H1 (cell line): ENCODE results near the gene EFCAB6. TPM values are rescaled to one million over a fixed set of nuclear protein-coding genes. Genes with fewer than 3 reads are reported as not detected.

ENCODE experiments used
- CTCF ChIA-PET: fragments of 300-600 bp; sonication (Branson Sonifier 250); formaldehyde crosslinking; loops from one replicate; lab custom pipeline; 2021; ENCODE audit not compliant: partially characterized antibody; lab: Charles Lee
- POLR2A ChIA-PET: fragments of 300-600 bp; sonication (Branson Sonifier 250); formaldehyde crosslinking; loops from one replicate; lab custom pipeline; 2021; ENCODE audit warnings: inconsistent platforms; ENCODE audit not compliant: partially characterized antibody; lab: Charles Lee
- DNase-seq, 2 experiments: peaks; one replicate each; pipeline versions ENCODE4 v3.0.0 to v3.0.0-alpha.2; 2010 to 2022; ENCODE audit warnings: low spot score in 2 of 2, low read depth in 1 of 2, mixed read lengths in 1 of 2
- FAIRE-seq: peaks from 2 replicates; lab custom pipeline; 2011; peaks lifted over from hg19 to GRCh38; lab: Jason Lieb, UNC
- H2AFZ ChIP-seq: 2 replicates; pipeline ENCODE4 v1.8.1; 2012; ENCODE audit warnings: low read length, inconsistent platforms
- H2AK5ac ChIP-seq: 2 replicates; pipeline ENCODE4 v1.6.1; 2013; ENCODE audit warnings: low read depth, low read length
- H2BK120ac ChIP-seq: replicated peaks from 2 replicates; pipeline ENCODE3; 2013; ENCODE audit warnings: low read depth, low read length, inconsistent platforms
- H2BK12ac ChIP-seq: 2 replicates; pipeline ENCODE4 v1.6.1; 2013; ENCODE audit warnings: low read depth, low read length
- H2BK15ac ChIP-seq: 2 replicates; pipeline ENCODE4 v1.6.1; 2013; ENCODE audit warnings: low read length
- H2BK20ac ChIP-seq: 2 replicates; pipeline ENCODE4 v1.6.1; 2013; ENCODE audit warnings: low read length
- H2BK5ac ChIP-seq: 2 replicates; pipeline ENCODE4 v1.6.1; 2013; ENCODE audit warnings: low read depth, low read length
- H3K14ac ChIP-seq: 2 replicates; pipeline ENCODE4 v1.6.1; 2013; ENCODE audit warnings: inconsistent platforms; ENCODE audit not compliant: insufficient read length
- H3K18ac ChIP-seq: 2 replicates; pipeline ENCODE4 v1.6.1; 2013; ENCODE audit warnings: low read length; ENCODE audit errors: extremely low read depth
- H3K23ac ChIP-seq: 2 replicates; pipeline ENCODE4 v1.6.1; 2013; ENCODE audit warnings: inconsistent platforms; ENCODE audit not compliant: insufficient read length
- H3K23me2 ChIP-seq: 2 replicates; pipeline ENCODE4 v1.6.1; 2013; ENCODE audit warnings: low read depth, low read length
- H3K27ac ChIP-seq: 2 replicates; pipeline ENCODE4 v1.6.1; 2011; ENCODE audit warnings: low read depth, low read length, inconsistent platforms
- H3K27me3 ChIP-seq, 4 experiments: replicated peaks in 1 of 4; 1 replicate in 1 of 4; 2 replicates in 3 of 4; pipeline versions ENCODE4 v1.6.1 to v1.8.1; 2011 to 2013; ENCODE audit warnings: low read length in 3 of 4, mild to moderate bottlenecking in 3 of 4, inconsistent platforms in 2 of 4, mixed read lengths in 2 of 4, moderate library complexity in 1 of 4; ENCODE audit not compliant: control insufficient read depth in 3 of 4, insufficient read depth in 3 of 4; ENCODE audit errors: extremely low read depth in 1 of 4
- H3K36me3 ChIP-seq, 4 experiments: 2 replicates each; pipeline versions ENCODE4 v1.6.1 to v1.8.1; 2011 to 2013; ENCODE audit warnings: mild to moderate bottlenecking in 4 of 4, low read length in 3 of 4, moderate library complexity in 2 of 4, control low read depth in 1 of 4, inconsistent platforms in 1 of 4; ENCODE audit not compliant: insufficient read depth in 4 of 4, control insufficient read depth in 2 of 4
- H3K4ac ChIP-seq: replicated peaks from 2 replicates; pipeline ENCODE3; 2013; ENCODE audit warnings: low read length, low read depth, mixed read lengths, inconsistent platforms; ENCODE audit not compliant: insufficient read length
- H3K4me1 ChIP-seq, 4 experiments: replicated peaks in 1 of 4; 1 replicate in 1 of 4; 2 replicates in 3 of 4; pipeline versions ENCODE4 v1.6.1 to v1.8.1; 2011 to 2013; ENCODE audit warnings: low read length in 3 of 4, inconsistent platforms in 2 of 4, mixed read lengths in 1 of 4; ENCODE audit not compliant: insufficient read depth in 4 of 4, control insufficient read depth in 3 of 4
- H3K4me2 ChIP-seq, 2 experiments: 2 replicates each; pipeline versions ENCODE4 v1.6.1 to v1.8.1; 2011 to 2013; ENCODE audit warnings: low read depth in 2 of 2, low read length in 2 of 2, control low read depth in 1 of 2, inconsistent platforms in 1 of 2, mild to moderate bottlenecking in 1 of 2; ENCODE audit not compliant: insufficient read depth in 1 of 2
- H3K4me3 ChIP-seq, 4 experiments: fragments of 200-600, 300-600 bp in 1 of 4; sonication (generic), shearing (Covaris generic), sonication (Bioruptor Twin) in 1 of 4; 2 replicates each; pipeline versions ENCODE4 v1.5.1 to v1.8.1; 2011 to 2016; ENCODE audit warnings: low read length in 4 of 4, low read depth in 3 of 4, control low read depth in 2 of 4, inconsistent platforms in 2 of 4, mild to moderate bottlenecking in 2 of 4, mixed read lengths in 1 of 4, moderate library complexity in 1 of 4; ENCODE audit not compliant: insufficient read depth in 2 of 4; ENCODE audit errors: extremely low read depth in 1 of 4
- H3K56ac ChIP-seq: replicated peaks from 2 replicates; pipeline ENCODE3; 2013; ENCODE audit warnings: low read depth, mild to moderate bottlenecking, mixed read lengths, low read length, inconsistent platforms; ENCODE audit not compliant: insufficient read length
- H3K79me1 ChIP-seq: 2 replicates; pipeline ENCODE4 v1.6.1; 2013; ENCODE audit warnings: low read depth, low read length, control low read depth
- H3K79me2 ChIP-seq, 2 experiments: 2 replicates each; pipeline versions ENCODE4 v1.6.1 to v1.8.1; 2012 to 2013; ENCODE audit warnings: low read length in 2 of 2, mild to moderate bottlenecking in 2 of 2, inconsistent platforms in 1 of 2; ENCODE audit not compliant: insufficient read depth in 2 of 2, control insufficient read depth in 1 of 2
- H3K9ac ChIP-seq, 4 experiments: replicated peaks in 1 of 4; 1 replicate in 1 of 4; 2 replicates in 3 of 4; pipeline versions ENCODE4 v1.6.1 to v1.8.1; 2011 to 2013; ENCODE audit warnings: low read depth in 3 of 4, low read length in 3 of 4, control low read depth in 2 of 4, mild to moderate bottlenecking in 2 of 4, moderate library complexity in 2 of 4, inconsistent platforms in 1 of 4; ENCODE audit errors: extremely low read depth in 1 of 4
- H3K9me3 ChIP-seq, 2 experiments: 2 replicates each; pipeline versions ENCODE4 v1.6.1 to v1.8.1; 2012 to 2013; ENCODE audit warnings: mild to moderate bottlenecking in 2 of 2, moderate library complexity in 2 of 2, control low read depth in 1 of 2, inconsistent platforms in 1 of 2, low read depth in 1 of 2, low read length in 1 of 2, mixed read lengths in 1 of 2; ENCODE audit not compliant: insufficient read depth in 2 of 2
- H4K20me1 ChIP-seq, 2 experiments: replicated peaks in 1 of 2; 2 replicates each; pipeline versions ENCODE3 to v1.8.1; 2011 to 2013; ENCODE audit warnings: inconsistent platforms in 2 of 2, low read length in 2 of 2, mild to moderate bottlenecking in 1 of 2; ENCODE audit not compliant: insufficient read depth in 2 of 2, control insufficient read depth in 1 of 2
- H4K5ac ChIP-seq: 2 replicates; pipeline ENCODE4 v1.6.1; 2013; ENCODE audit warnings: low read length, low read depth, mixed read lengths, inconsistent platforms; ENCODE audit not compliant: insufficient read length
- H4K8ac ChIP-seq: 2 replicates; pipeline ENCODE4 v1.8.0; 2013; ENCODE audit warnings: mild to moderate bottlenecking, moderate library complexity, low read length, inconsistent platforms; ENCODE audit not compliant: insufficient read depth; ENCODE audit errors: extremely low read depth
- H4K91ac ChIP-seq: replicated peaks from 2 replicates; pipeline ENCODE3; 2013; ENCODE audit warnings: low read length, mixed read lengths, inconsistent platforms; ENCODE audit not compliant: insufficient read length
- CBX5 ChIP-seq: fragments of 300-800, 300-1000 bp; sonication (generic); IDR thresholded peaks from 2 replicates; pipeline ENCODE4 v1.7.1; 2016; ENCODE audit warnings: antibody characterized with exemption, low read length, low read depth
- EGR1 ChIP-seq: IDR thresholded peaks from 2 replicates; pipeline ENCODE4 v1.6.1; 2011; ENCODE audit warnings: low read depth, low read length, borderline replicate concordance
- GTF2F1 ChIP-seq: IDR thresholded peaks from 2 replicates; pipeline ENCODE4 v1.6.1; 2012; ENCODE audit warnings: low read depth, low read length, improper control_type of control experiment, borderline replicate concordance
- JUN ChIP-seq: IDR thresholded peaks from 2 replicates; pipeline ENCODE4 v1.6.1; 2011; ENCODE audit warnings: low read depth, mild to moderate bottlenecking, improper control_type of control experiment, low read length
- KDM4A ChIP-seq: IDR thresholded peaks from one replicate; pipeline ENCODE4 v1.7.1; 2012; ENCODE audit warnings: low read depth, mild to moderate bottlenecking, moderate library complexity, low read length, inconsistent platforms; ENCODE audit not compliant: severe bottlenecking
- NANOG ChIP-seq: IDR thresholded peaks from 2 replicates; pipeline ENCODE4 v1.6.1; 2011; ENCODE audit warnings: low read length, low read depth, mild to moderate bottlenecking, inconsistent platforms; ENCODE audit not compliant: insufficient read depth, poor library complexity, severe bottlenecking
- RAD21 ChIP-seq, 2 experiments: IDR thresholded peaks in 1 of 2; conservative IDR thresholded peaks in 1 of 2; 2 replicates each; pipeline ENCODE4 v1.6.1; 2011; ENCODE audit warnings: low read depth in 2 of 2, low read length in 2 of 2, improper control_type of control experiment in 1 of 2, inconsistent platforms in 1 of 2, mild to moderate bottlenecking in 1 of 2, moderate library complexity in 1 of 2
- RFX5 ChIP-seq: IDR thresholded peaks from 2 replicates; pipeline ENCODE4 v1.6.1; 2011; ENCODE audit warnings: low read depth, low read length, improper control_type of control experiment, borderline replicate concordance
- RNF2 ChIP-seq: fragments of 200-900, 300-1000 bp; sonication (generic); IDR thresholded peaks from 2 replicates; pipeline ENCODE4 v1.7.1; 2016; ENCODE audit warnings: borderline replicate concordance, low read depth, mild to moderate bottlenecking, antibody characterized with exemption, low read length; ENCODE audit not compliant: poor library complexity, severe bottlenecking; ENCODE audit errors: missing control alignments
- SIX5 ChIP-seq: IDR thresholded peaks from 2 replicates; pipeline ENCODE4 v1.6.1; 2011; ENCODE audit warnings: mild to moderate bottlenecking, low read depth, low read length
- SP1 ChIP-seq: IDR thresholded peaks from 2 replicates; pipeline ENCODE4 v1.6.1; 2011; ENCODE audit warnings: low read depth, low read length
- TBP ChIP-seq: IDR thresholded peaks from 2 replicates; pipeline ENCODE4 v1.6.1; 2011; ENCODE audit warnings: low read depth, low read length, improper control_type of control experiment
- TCF12 ChIP-seq: IDR thresholded peaks from 2 replicates; pipeline ENCODE4 v1.6.1; 2011; ENCODE audit warnings: low read depth, mild to moderate bottlenecking, low read length
- WGBS, 2 experiments: shearing (Covaris generic) in 1 of 2; methylation state at CpG; one replicate each; pipeline versions ENCODE4 v1.1.6 to v1.1.7; 2013 to 2015; ENCODE audit warnings: low lambda C conversion rate in 2 of 2, mixed read lengths in 2 of 2, inconsistent platforms in 1 of 2, low coverage in 1 of 2, missing lambda C conversion rate in 1 of 2; ENCODE audit not compliant: insufficient replicate concordance in 2 of 2, insufficient coverage in 1 of 2, insufficient read length in 1 of 2; ENCODE audit errors: extremely low coverage in 1 of 2, missing lambda C conversion rate in 1 of 2; 5-methylcytosine and 5-hydroxymethylcytosine counted together
- polyA plus RNA-seq, 7 experiments: library from polyadenylated mRNA; depleted of rRNA in 3 of 7; stranded (reverse) in 5 of 7; unstranded in 2 of 7; fragments of >200 nt in 5 of 7; fragments of 200-250 nt in 2 of 7; gene quantifications; 1 replicate in 5 of 7; 2 replicates in 1 of 7; 4 replicates in 1 of 7; pipeline versions ENCODE4 v1.2.1 to v1.2.3, GENCODE V29; 2011 to 2013; ENCODE audit warnings: missing spikeins in 2 of 7, mixed read lengths in 2 of 7
- total RNA-seq: library from RNA; stranded (reverse); fragmentation: NEBNext Ultra II Directional; extraction: Animal tissue kit (Norgen Biotek cat#: 25700); gene quantifications from 2 replicates; pipeline ENCODE4 v1.2.1, GENCODE V29; 2021

The EFCAB6 gene
- total and polyA plus RNA-seq, 2 of the 8 experiments (the other 6 are each of a cell fraction or from before 2014, with no cell fraction given) = 0.32 to 1.7 TPM

GRCh38 chr22:43855431-43855830 is 43.3 kb upstream of the EFCAB6 start:
- 95% methylated on average over 4 of the region's 4 CpGs; no CpG with 5 or more reads in 1 of the 2 experiments for WGBS, 2 experiments
- no peaks in the 10 kb centered on the region; a peak in 1 of 8 replicates for H3K36me3 ChIP-seq
- H3K9ac ChIP-seq = no peak overlapping the region
- no peak overlapping the region for H4K5ac ChIP-seq
- H3K4me1 ChIP-seq = peaks cover 0 to 10% (median 7%) of the 10 kb centered on the region in 4 experiments
- no peak overlapping the region for H2AFZ ChIP-seq
- no peak overlapping the region for H3K14ac ChIP-seq
- H2BK12ac ChIP-seq = no peak overlapping the region
- DNase-seq (no peak), FAIRE-seq (no peak)
- H4K20me1 ChIP-seq = peaks cover 4 to 11% of the 10 kb centered on the region in 2 experiments
- peaks cover 4% of the 10 kb centered on the region; the same call in 1 of the 2 replicates for H3K23me2 ChIP-seq
- no peak overlapping the region for H3K4me2 ChIP-seq
- H4K91ac ChIP-seq = no peak overlapping the region
- ChIA-PET POLR2A (interaction anchor here (0.8 kb wide), 1 partner anchor 10 kb away, joined by 3 read pairs; no protein-coding TSS in a partner anchor), CTCF (interaction anchor here (1.1 to 1.4 kb wide), 4 partner anchors 10 to 29 kb away, joined by 3 to 10 read pairs (median 4); no protein-coding TSS in a partner anchor)
- H3K4me3 ChIP-seq = no peak overlapping the region
- H3K18ac ChIP-seq = no peak overlapping the region
- H3K56ac ChIP-seq = no peak overlapping the region
- no peak overlapping the region for H3K4ac ChIP-seq
- no peak overlapping the region for H2AK5ac ChIP-seq
- H2BK5ac ChIP-seq = no peak overlapping the region
- H2BK15ac ChIP-seq = no peak overlapping the region
- no peak overlapping the region for H3K27ac ChIP-seq
- H3K79me2 ChIP-seq = peaks cover 0 to 83% of the 10 kb centered on the region in 2 experiments; a peak in 2 of 4 replicates
- no peak overlapping the region for H2BK20ac ChIP-seq
- no peaks in the 10 kb centered on the region for H3K27me3 ChIP-seq
- no peak overlapping the region for H2BK120ac ChIP-seq
- peaks cover 0 to 8% of the 10 kb centered on the region in 2 experiments; a peak in 1 of 4 replicates for H3K9me3 ChIP-seq
- H3K23ac ChIP-seq = no peak overlapping the region
- peaks cover 39% of the 10 kb centered on the region for H3K79me1 ChIP-seq
- H4K8ac ChIP-seq = no peak overlapping the region
- TF ChIP-seq KDM4A (no peak), EGR1 (no peak), SP1 (no peak), JUN (no peak), NANOG (no peak), RFX5 (no peak), RAD21 (IDR thresholded peaks at IDR 0.05 in 1 of 2, conservative IDR thresholded peaks at IDR 0.05 in 1 of 2; ENCODE audit: low read depth in 2 of 2, low read length in 2 of 2) (no peak), TCF12 (no peak), SIX5 (no peak), CBX5 (no peak), TBP (no peak), GTF2F1 (no peak), RNF2 (no peak)
